Endodermal cell (in vitro differentiated cells): ENCODE results near the gene TRIM23. TPM values are rescaled to one million over a fixed set of nuclear protein-coding genes. Genes with fewer than 3 reads are reported as not detected.
"Not testable (repeated sequence)": the region's sequence is repeated elsewhere in the genome, so short reads cannot be mapped to it uniquely, and the experiment has no call there.

ENCODE experiments used
- DNase-seq: peaks from one replicate; pipeline ENCODE4 v3.0.0-alpha.2; 2017
- H3K27ac ChIP-seq: 2 replicates; pipeline ENCODE4 v1.5.1; 2013; ENCODE audit warnings: mild to moderate bottlenecking, low read depth, low read length, moderate library complexity
- H3K27me3 ChIP-seq: 2 replicates; pipeline ENCODE4 v1.6.1; 2013; ENCODE audit warnings: mild to moderate bottlenecking, low read length, moderate library complexity; ENCODE audit not compliant: insufficient read depth, control insufficient read depth, poor library complexity, severe bottlenecking
- H3K36me3 ChIP-seq: 2 replicates; pipeline ENCODE4 v1.7.0; 2013; ENCODE audit warnings: mild to moderate bottlenecking, low read length, moderate library complexity; ENCODE audit not compliant: control insufficient read depth, insufficient read depth
- H3K4me1 ChIP-seq: one replicate; pipeline ENCODE4 v1.7.0; 2013; ENCODE audit warnings: low read length; ENCODE audit not compliant: control insufficient read depth, insufficient read depth
- H3K4me3 ChIP-seq: 2 replicates; pipeline ENCODE4 v1.5.1; 2013; ENCODE audit warnings: mild to moderate bottlenecking, low read length, moderate library complexity
- H3K9ac ChIP-seq: 2 replicates; pipeline ENCODE4 v1.6.1; 2013; ENCODE audit warnings: mild to moderate bottlenecking, low read length, moderate library complexity; ENCODE audit not compliant: poor library complexity, severe bottlenecking; ENCODE audit errors: extremely low read depth
- H3K9me3 ChIP-seq: 2 replicates; pipeline ENCODE4 v1.6.1; 2013; ENCODE audit warnings: mild to moderate bottlenecking, low read length, moderate library complexity; ENCODE audit not compliant: control insufficient read depth
- H3K27ac Mint-ChIP-seq: 2 replicates; pipeline ENCODE4 v1.8.0; 2020; ENCODE audit warnings: mixed read lengths
- H3K27me3 Mint-ChIP-seq: 2 replicates; pipeline ENCODE4 v1.8.0; 2021; ENCODE audit warnings: mild to moderate bottlenecking, mixed read lengths; ENCODE audit not compliant: insufficient read depth
- H3K36me3 Mint-ChIP-seq: 2 replicates; pipeline ENCODE4 v1.8.0; 2020; ENCODE audit warnings: low read depth, mixed read lengths
- H3K4me1 Mint-ChIP-seq: 2 replicates; pipeline ENCODE4 v1.8.0; 2020; ENCODE audit warnings: mixed read lengths
- H3K4me3 Mint-ChIP-seq: 2 replicates; pipeline ENCODE4 v1.8.0; 2020; ENCODE audit warnings: mild to moderate bottlenecking, moderate library complexity, mixed read lengths
- H3K9me3 Mint-ChIP-seq: 2 replicates; pipeline ENCODE4 v1.8.0; 2020; ENCODE audit warnings: mild to moderate bottlenecking, mixed read lengths
- CTCF ChIP-seq: fragments of 200-600 bp; sonication (generic); conservative IDR thresholded peaks from 2 replicates; pipeline ENCODE4 v1.5.0; 2021; ENCODE audit warnings: antibody characterized with exemption, mild to moderate bottlenecking
- WGBS, 2 experiments: methylation state at CpG; one replicate each; pipeline versions ENCODE4 v1.1.5 to v1.1.7; 2013; ENCODE audit warnings: missing lambda C conversion rate in 2 of 2, mixed read lengths in 1 of 2; ENCODE audit not compliant: insufficient coverage in 1 of 2, insufficient read length in 1 of 2; 5-methylcytosine and 5-hydroxymethylcytosine counted together
- total RNA-seq, 2 donors: library from RNA; stranded (reverse); fragmentation: NEBNext Ultra II Directional in 1 of 2; extraction: Animal tissue kit (Norgen Biotek cat#: 25700) in 1 of 2; gene quantifications; 2 replicates in 1 of 2; 3 replicates in 1 of 2; pipeline ENCODE4 v1.2.1, GENCODE V29; 2021

The TRIM23 gene
- total RNA-seq, 2 donors from 2014 or later = 13.5 to 17.5 TPM

GRCh38 chr5:65620021-65620420 is 4.1 kb downstream of the TRIM23 start:
- Mint-ChIP-seq H3K9me3 (no peaks in the 10 kb centered on the region), H3K27ac (no peak overlapping the region), H3K27me3 (no peaks in the 10 kb centered on the region), H3K4me3 (no peak overlapping the region), H3K4me1 (peaks cover 9% of the 10 kb centered on the region), H3K36me3 (peaks cover 9% of the 10 kb centered on the region)
- H3K9me3 ChIP-seq = no peaks in the 10 kb centered on the region
- H3K27me3 ChIP-seq = no peaks in the 10 kb centered on the region
- no peak for TF ChIP-seq CTCF
- no peak for DNase-seq
- no peak overlapping the region for H3K27ac ChIP-seq
- WGBS, 2 experiments = 79 to 93% methylated on average over 2 to 4 of the region's 4 CpGs
- no peak overlapping the region for H3K9ac ChIP-seq
- peaks cover 22% of the 10 kb centered on the region for H3K36me3 ChIP-seq
- no peak overlapping the region for H3K4me3 ChIP-seq
- H3K4me1 ChIP-seq = peaks cover 7% of the 10 kb centered on the region

GRCh38 chr5:65612298-65612907 is 11.7 kb downstream of the TRIM23 start:
- H3K9ac ChIP-seq = no peak overlapping the region
- no peak for DNase-seq
- no peaks in the 10 kb centered on the region for H3K9me3 ChIP-seq
- H3K4me3 ChIP-seq = no peak overlapping the region
- no peaks in the 10 kb centered on the region for H3K9me3 Mint-ChIP-seq
- WGBS, 2 experiments = 97 to 100% methylated on average over 2 to 4 of the region's 4 CpGs
- H3K27me3 ChIP-seq = no peaks in the 10 kb centered on the region
- H3K4me1 ChIP-seq = no peaks in the 10 kb centered on the region
- H3K36me3 ChIP-seq = peaks cover 71% of the 10 kb centered on the region
- H3K27ac Mint-ChIP-seq = no peak overlapping the region
- no peak overlapping the region for H3K27ac ChIP-seq
- H3K4me1 Mint-ChIP-seq = no peaks in the 10 kb centered on the region
- no peak overlapping the region for H3K4me3 Mint-ChIP-seq
- peaks cover 33% of the 10 kb centered on the region for H3K36me3 Mint-ChIP-seq
- H3K27me3 Mint-ChIP-seq = no peaks in the 10 kb centered on the region
- TF ChIP-seq CTCF = no peak

- no peak overlapping the region for H3K27ac ChIP-seq
- WGBS, 2 experiments = 78 to 92% methylated on average over 2 to 3 of the region's 3 CpGs
- no peaks in the 10 kb centered on the region for H3K4me1 ChIP-seq
- no peaks in the 10 kb centered on the region for H3K9me3 Mint-ChIP-seq
- no peaks in the 10 kb centered on the region for H3K27me3 Mint-ChIP-seq
- H3K9me3 ChIP-seq = no peaks in the 10 kb centered on the region
- peaks cover 37% of the 10 kb centered on the region for H3K36me3 Mint-ChIP-seq
- no peak overlapping the region for H3K9ac ChIP-seq
- TF ChIP-seq CTCF = no peak
- no peak overlapping the region for H3K4me3 ChIP-seq
- H3K4me3 Mint-ChIP-seq = no peak overlapping the region
- DNase-seq = no peak
- no peak overlapping the region for H3K27ac Mint-ChIP-seq
- no peaks in the 10 kb centered on the region for H3K4me1 Mint-ChIP-seq
- no peaks in the 10 kb centered on the region for H3K27me3 ChIP-seq
- H3K36me3 ChIP-seq = peaks cover 73% of the 10 kb centered on the region
These were observed 12.6 kb downstream of the TRIM23 start for GRCh38 chr5:65611524-65611923.

- peaks cover 91% of the 10 kb centered on the region for H3K36me3 ChIP-seq
- H3K27me3 ChIP-seq, H3K4me3 Mint-ChIP-seq, DNase-seq, H3K4me1 ChIP-seq, H3K4me3 ChIP-seq, H3K9ac ChIP-seq, H3K27me3 Mint-ChIP-seq, H3K27ac ChIP-seq, H3K27ac Mint-ChIP-seq, H3K4me1 Mint-ChIP-seq: not testable (repeated sequence)
- WGBS, 2 experiments = 97 to 100% methylated on average over 1 of the region's 1 CpG
- H3K9me3 Mint-ChIP-seq = peaks cover 34% of the 10 kb centered on the region
- H3K36me3 Mint-ChIP-seq = peaks cover 83% of the 10 kb centered on the region
- peaks cover 47% of the 10 kb centered on the region for H3K9me3 ChIP-seq
These were observed 22.4 kb downstream of the TRIM23 start for GRCh38 chr5:65601761-65602160.
